Ishikawa (cell line): Measurements from ENCODE around the gene SUSD6.

ENCODE experiments used
- CEBPB ChIP-seq: IDR thresholded peaks from 2 replicates; pipeline ENCODE4 v1.6.1; 2012
- CREB1 ChIP-seq: IDR thresholded peaks from 2 replicates; pipeline ENCODE4 v1.6.1; 2012; ENCODE audit warnings: low read depth
- EGR1 ChIP-seq: IDR thresholded peaks from 2 replicates; pipeline ENCODE4 v1.6.1; 2012
- EP300 ChIP-seq: IDR thresholded peaks from 2 replicates; pipeline ENCODE4 v1.6.1; 2012; ENCODE audit warnings: borderline replicate concordance
- FOXM1 ChIP-seq: IDR thresholded peaks from 2 replicates; pipeline ENCODE4 v1.6.1; 2012; ENCODE audit warnings: low read depth, borderline replicate concordance
- MAX ChIP-seq: IDR thresholded peaks from 2 replicates; pipeline ENCODE4 v1.6.1; 2012
- NFIC ChIP-seq: IDR thresholded peaks from 2 replicates; pipeline ENCODE4 v1.6.1; 2012
- RAD21 ChIP-seq: IDR thresholded peaks from 2 replicates; pipeline ENCODE4 v1.6.1; 2012; ENCODE audit warnings: low read depth
- TAF1 ChIP-seq: IDR thresholded peaks from 2 replicates; pipeline ENCODE4 v1.6.1; 2012; ENCODE audit warnings: low read depth, mild to moderate bottlenecking
- TCF12 ChIP-seq: IDR thresholded peaks from 2 replicates; pipeline ENCODE4 v1.6.1; 2012; ENCODE audit warnings: low read depth
- TEAD4 ChIP-seq: IDR thresholded peaks from 2 replicates; pipeline ENCODE4 v1.6.1; 2012
- YY1 ChIP-seq: IDR thresholded peaks from 2 replicates; pipeline ENCODE4 v1.6.1; 2012; ENCODE audit warnings: low read depth
- ZBTB7A ChIP-seq: IDR thresholded peaks from 2 replicates; pipeline ENCODE4 v1.6.1; 2012; ENCODE audit warnings: low read depth
- TF ChIP-seq, protein P1 (sequence below): IDR thresholded peaks from 2 replicates; pipeline ENCODE4 v1.6.1; 2012; ENCODE audit warnings: low read depth, mild to moderate bottlenecking
- TF ChIP-seq, protein P2 (sequence below): IDR thresholded peaks from 2 replicates; pipeline ENCODE4 v1.6.1; 2012

SUSD6 gene

DNA sequence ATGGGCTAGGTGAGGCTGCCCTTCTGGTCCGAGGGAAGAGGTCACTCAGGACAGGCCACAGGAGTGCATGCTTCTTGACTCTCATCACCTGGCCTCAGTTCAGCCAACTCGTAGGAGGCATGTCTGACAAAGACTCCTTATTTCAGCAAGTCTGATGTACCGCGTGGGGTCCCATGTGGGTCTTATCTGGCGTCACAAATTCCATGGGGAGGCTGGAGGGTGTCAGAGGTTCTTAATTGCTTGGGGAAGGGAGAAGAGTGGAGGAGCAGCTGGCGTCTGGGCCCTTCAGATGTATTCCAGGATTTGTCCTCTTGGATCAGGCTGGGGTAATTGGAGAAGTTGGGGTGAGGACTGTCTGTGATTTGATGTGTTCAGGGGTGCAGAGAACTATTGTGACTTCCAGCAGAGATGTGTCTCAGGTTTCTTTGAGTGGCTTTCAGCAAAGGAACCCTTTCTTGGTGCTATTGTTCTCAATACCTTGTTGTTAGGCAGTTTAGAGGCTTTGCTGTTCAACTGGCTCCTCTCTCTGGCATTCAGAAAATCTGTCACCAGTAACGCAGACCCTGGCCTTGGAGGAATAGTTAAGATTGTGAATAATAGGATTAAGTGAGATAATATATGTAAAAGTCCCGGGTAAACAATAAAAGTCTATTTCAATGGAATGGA, 60.1 kb downstream of the SUSD6 start:
- TF ChIP-seq NFIC = 0 out of 2 replicates have a peak, but pooled peaks have one; percentile 33
- TF ChIP-seq YY1 = no peak
- TF ChIP-seq TCF12 = peak; percentile 74
- TF ChIP-seq ZBTB7A = no peak
- peak; percentile 71; the same call in 1 of the 2 replicates for TF ChIP-seq EP300

GRCh38 chr14:69672356-69672755, 61.0 kb downstream of the SUSD6 start:
- no peak for TF ChIP-seq NFIC
- TF ChIP-seq TAF1 = no peak
- TF ChIP-seq ZBTB7A = no peak
- TF ChIP-seq CREB1 = no peak
- no peak for TF ChIP-seq YY1
- TF ChIP-seq RAD21 = no peak

- no peak for TF ChIP-seq CEBPB
- TF ChIP-seq NFIC = no peak
- TF ChIP-seq MAX = no peak
- TF ChIP-seq YY1 = no peak
- TF ChIP-seq CREB1 = no peak
- TF ChIP-seq EGR1 = no peak
- TF ChIP-seq EP300 = no peak
- TF ChIP-seq TAF1 = no peak
- TF ChIP-seq, protein P1, sequence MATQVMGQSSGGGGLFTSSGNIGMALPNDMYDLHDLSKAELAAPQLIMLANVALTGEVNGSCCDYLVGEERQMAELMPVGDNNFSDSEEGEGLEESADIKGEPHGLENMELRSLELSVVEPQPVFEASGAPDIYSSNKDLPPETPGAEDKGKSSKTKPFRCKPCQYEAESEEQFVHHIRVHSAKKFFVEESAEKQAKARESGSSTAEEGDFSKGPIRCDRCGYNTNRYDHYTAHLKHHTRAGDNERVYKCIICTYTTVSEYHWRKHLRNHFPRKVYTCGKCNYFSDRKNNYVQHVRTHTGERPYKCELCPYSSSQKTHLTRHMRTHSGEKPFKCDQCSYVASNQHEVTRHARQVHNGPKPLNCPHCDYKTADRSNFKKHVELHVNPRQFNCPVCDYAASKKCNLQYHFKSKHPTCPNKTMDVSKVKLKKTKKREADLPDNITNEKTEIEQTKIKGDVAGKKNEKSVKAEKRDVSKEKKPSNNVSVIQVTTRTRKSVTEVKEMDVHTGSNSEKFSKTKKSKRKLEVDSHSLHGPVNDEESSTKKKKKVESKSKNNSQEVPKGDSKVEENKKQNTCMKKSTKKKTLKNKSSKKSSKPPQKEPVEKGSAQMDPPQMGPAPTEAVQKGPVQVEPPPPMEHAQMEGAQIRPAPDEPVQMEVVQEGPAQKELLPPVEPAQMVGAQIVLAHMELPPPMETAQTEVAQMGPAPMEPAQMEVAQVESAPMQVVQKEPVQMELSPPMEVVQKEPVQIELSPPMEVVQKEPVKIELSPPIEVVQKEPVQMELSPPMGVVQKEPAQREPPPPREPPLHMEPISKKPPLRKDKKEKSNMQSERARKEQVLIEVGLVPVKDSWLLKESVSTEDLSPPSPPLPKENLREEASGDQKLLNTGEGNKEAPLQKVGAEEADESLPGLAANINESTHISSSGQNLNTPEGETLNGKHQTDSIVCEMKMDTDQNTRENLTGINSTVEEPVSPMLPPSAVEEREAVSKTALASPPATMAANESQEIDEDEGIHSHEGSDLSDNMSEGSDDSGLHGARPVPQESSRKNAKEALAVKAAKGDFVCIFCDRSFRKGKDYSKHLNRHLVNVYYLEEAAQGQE = no peak
- no peak for TF ChIP-seq RAD21
- no peak for TF ChIP-seq ZBTB7A
- no peak for TF ChIP-seq FOXM1
- TF ChIP-seq TEAD4 = no peak
- no peak for TF ChIP-seq TCF12
- TF ChIP-seq, protein P2, sequence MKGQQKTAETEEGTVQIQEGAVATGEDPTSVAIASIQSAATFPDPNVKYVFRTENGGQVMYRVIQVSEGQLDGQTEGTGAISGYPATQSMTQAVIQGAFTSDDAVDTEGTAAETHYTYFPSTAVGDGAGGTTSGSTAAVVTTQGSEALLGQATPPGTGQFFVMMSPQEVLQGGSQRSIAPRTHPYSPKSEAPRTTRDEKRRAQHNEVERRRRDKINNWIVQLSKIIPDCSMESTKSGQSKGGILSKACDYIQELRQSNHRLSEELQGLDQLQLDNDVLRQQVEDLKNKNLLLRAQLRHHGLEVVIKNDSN = no peak
Measured at GRCh38 chr14:69673104-69673503, 61.7 kb downstream of the SUSD6 start.

DNA sequence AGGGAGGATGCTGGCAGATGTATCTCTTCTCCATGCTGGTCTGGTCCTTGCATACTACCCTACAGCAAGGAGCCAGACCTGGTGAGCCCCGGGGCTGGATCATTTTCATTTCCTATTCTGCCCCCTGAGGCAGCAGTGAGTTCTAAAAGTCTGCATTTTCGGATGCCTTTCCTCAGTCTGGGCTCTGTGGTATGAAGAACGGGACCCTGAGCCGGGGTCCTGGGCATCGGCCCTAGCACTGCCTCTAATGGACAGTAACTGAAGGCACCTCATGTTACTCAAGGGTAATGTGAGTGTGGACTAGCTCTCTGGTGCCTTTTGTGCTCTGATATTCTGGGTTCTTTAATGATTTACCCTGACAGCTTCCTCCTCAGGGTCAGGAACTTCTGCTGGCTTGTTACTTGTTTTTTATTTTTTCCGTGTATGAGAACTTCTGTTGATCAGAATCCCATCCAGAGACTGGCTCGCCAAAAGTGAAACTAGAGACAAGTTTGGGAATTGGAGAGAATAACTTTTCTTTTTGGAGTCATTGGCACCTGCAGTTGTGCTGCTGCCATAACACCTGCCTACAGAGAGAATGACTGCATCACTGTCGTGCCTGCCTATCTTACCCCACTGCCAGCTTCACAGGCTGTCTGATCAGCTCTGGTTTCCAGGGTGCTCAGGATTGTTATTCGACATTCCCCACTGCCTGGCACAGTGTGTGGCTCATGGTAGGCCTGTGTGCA, 62.3 kb downstream of the SUSD6 start:
- no peak for TF ChIP-seq TEAD4
- no peak for TF ChIP-seq RAD21
- no peak for TF ChIP-seq EP300
- TF ChIP-seq, protein P2 = no peak
- TF ChIP-seq CEBPB = no peak
- no peak for TF ChIP-seq EGR1
- TF ChIP-seq CREB1 = no peak
- TF ChIP-seq YY1 = no peak
- TF ChIP-seq MAX = no peak
- no peak for TF ChIP-seq ZBTB7A
- TF ChIP-seq, protein P1 = no peak
- no peak for TF ChIP-seq NFIC
- TF ChIP-seq TCF12 = no peak

- TF ChIP-seq RAD21 (no peak), ZBTB7A (no peak), NFIC (no peak), FOXM1 (no peak), MAX (no peak), TEAD4 (no peak)
- TF ChIP-seq, protein P1 = no peak
Measured at GRCh38 chr14:69674546-69675244, 63.3 kb downstream of the SUSD6 start.
